ENCODE measurements around the gene MARCO. TPM values are rescaled to one million over a fixed set of nuclear protein-coding genes. Genes with fewer than 3 reads are reported as not detected.

The MARCO gene, protein sequence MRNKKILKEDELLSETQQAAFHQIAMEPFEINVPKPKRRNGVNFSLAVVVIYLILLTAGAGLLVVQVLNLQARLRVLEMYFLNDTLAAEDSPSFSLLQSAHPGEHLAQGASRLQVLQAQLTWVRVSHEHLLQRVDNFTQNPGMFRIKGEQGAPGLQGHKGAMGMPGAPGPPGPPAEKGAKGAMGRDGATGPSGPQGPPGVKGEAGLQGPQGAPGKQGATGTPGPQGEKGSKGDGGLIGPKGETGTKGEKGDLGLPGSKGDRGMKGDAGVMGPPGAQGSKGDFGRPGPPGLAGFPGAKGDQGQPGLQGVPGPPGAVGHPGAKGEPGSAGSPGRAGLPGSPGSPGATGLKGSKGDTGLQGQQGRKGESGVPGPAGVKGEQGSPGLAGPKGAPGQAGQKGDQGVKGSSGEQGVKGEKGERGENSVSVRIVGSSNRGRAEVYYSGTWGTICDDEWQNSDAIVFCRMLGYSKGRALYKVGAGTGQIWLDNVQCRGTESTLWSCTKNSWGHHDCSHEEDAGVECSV
- total RNA-seq (2021; ENCODE audit: unreplicated experiment): 0.26 TPM
- polyA plus RNA-seq (2012; ENCODE audit: insufficient read length): not detected
- not detected for Bru-seq, nascent RNA
- BruChase-seq, experiment 1, labeled RNA remaining after a 2-hour chase: not detected
- BruChase-seq, experiment 2, labeled RNA remaining after a 6-hour chase: not detected
- long read RNA-seq: 0 reads

DNA sequence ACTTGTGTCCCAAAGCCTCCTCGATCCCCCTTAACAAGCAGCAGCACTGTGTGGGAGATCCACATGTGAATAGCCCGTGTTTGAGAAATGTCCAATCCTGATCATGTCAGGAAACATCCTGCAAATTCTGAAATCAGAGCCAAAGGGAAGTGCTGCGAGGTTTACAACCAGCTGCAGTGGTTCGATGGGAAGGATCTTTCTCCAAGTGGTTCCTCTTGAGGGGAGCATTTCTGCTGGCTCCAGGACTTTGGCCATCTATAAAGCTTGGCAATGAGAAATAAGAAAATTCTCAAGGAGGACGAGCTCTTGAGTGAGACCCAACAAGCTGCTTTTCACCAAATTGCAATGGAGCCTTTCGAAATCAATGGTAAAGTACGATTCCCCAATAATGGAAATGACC lies at the start of gene MARCO:
Gene MARCO (plus strand): TSS at position 164 of the 400 bp plus-strand sequence. CDS start 107 bp downstream, at position 271.
- H3K36me3 ChIP-seq (ENCODE audit: control insufficient read depth, insufficient read depth, low read length): no peaks in the 10 kb centered on the region
- CTCF ChIA-PET: no interaction called here
- in situ Hi-C loops (cut with HindIII; ENCODE audit: low pct_unique_long_range_greater_than_20kb, low sequenced_read_pairs) (no loop called here), intact Hi-C loops (cut with micrococcal nuclease; ENCODE audit: unreplicated experiment) (no loop called here)
- no peaks in the 10 kb centered on the region for H3K4me1 ChIP-seq (ENCODE audit: control insufficient read depth, insufficient read depth, low read length)
- no peak within 1 kb of the TSS for H3K4me3 ChIP-seq (ENCODE audit: low read depth in 2 of 2, low read length in 2 of 2)
- H3K9me3 ChIP-seq (ENCODE audit: control insufficient read depth, insufficient read depth, low read depth, low read length): no peaks in the 10 kb centered on the region
- TF ChIP-seq POLR2AphosphoS5 (IDR thresholded peaks at IDR 0.05; ENCODE audit: low read depth, low read length) (no peak), SIN3A (IDR thresholded peaks at IDR 0.05; ENCODE audit: borderline replicate concordance, insufficient read depth, low read depth, low read length) (no peak), TCF7L2 (IDR thresholded peaks at IDR 0.05; ENCODE audit: low read depth, low read length) (no peak)
- TF ChIP-seq, protein P1, sequence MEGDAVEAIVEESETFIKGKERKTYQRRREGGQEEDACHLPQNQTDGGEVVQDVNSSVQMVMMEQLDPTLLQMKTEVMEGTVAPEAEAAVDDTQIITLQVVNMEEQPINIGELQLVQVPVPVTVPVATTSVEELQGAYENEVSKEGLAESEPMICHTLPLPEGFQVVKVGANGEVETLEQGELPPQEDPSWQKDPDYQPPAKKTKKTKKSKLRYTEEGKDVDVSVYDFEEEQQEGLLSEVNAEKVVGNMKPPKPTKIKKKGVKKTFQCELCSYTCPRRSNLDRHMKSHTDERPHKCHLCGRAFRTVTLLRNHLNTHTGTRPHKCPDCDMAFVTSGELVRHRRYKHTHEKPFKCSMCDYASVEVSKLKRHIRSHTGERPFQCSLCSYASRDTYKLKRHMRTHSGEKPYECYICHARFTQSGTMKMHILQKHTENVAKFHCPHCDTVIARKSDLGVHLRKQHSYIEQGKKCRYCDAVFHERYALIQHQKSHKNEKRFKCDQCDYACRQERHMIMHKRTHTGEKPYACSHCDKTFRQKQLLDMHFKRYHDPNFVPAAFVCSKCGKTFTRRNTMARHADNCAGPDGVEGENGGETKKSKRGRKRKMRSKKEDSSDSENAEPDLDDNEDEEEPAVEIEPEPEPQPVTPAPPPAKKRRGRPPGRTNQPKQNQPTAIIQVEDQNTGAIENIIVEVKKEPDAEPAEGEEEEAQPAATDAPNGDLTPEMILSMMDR (IDR thresholded peaks at IDR 0.05): no peak
- TF ChIP-seq, protein P2, sequence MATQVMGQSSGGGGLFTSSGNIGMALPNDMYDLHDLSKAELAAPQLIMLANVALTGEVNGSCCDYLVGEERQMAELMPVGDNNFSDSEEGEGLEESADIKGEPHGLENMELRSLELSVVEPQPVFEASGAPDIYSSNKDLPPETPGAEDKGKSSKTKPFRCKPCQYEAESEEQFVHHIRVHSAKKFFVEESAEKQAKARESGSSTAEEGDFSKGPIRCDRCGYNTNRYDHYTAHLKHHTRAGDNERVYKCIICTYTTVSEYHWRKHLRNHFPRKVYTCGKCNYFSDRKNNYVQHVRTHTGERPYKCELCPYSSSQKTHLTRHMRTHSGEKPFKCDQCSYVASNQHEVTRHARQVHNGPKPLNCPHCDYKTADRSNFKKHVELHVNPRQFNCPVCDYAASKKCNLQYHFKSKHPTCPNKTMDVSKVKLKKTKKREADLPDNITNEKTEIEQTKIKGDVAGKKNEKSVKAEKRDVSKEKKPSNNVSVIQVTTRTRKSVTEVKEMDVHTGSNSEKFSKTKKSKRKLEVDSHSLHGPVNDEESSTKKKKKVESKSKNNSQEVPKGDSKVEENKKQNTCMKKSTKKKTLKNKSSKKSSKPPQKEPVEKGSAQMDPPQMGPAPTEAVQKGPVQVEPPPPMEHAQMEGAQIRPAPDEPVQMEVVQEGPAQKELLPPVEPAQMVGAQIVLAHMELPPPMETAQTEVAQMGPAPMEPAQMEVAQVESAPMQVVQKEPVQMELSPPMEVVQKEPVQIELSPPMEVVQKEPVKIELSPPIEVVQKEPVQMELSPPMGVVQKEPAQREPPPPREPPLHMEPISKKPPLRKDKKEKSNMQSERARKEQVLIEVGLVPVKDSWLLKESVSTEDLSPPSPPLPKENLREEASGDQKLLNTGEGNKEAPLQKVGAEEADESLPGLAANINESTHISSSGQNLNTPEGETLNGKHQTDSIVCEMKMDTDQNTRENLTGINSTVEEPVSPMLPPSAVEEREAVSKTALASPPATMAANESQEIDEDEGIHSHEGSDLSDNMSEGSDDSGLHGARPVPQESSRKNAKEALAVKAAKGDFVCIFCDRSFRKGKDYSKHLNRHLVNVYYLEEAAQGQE (IDR thresholded peaks at IDR 0.05; ENCODE audit: insufficient read depth in 1 of 2, low read depth in 2 of 2, low read length in 1 of 2): no peak
- BruUV-seq (replicated peaks): no TSS peak
- no peak for ATAC-seq
- DNase-seq (ENCODE audit: low read depth, low spot score): no peak
- POLR2A ChIA-PET: no interaction called here
- peaks cover 9% of the 10 kb centered on the region; the same call in 1 of the 2 replicates for H3K27me3 ChIP-seq (ENCODE audit: control insufficient read depth, insufficient read depth, low read length)
- H3K27ac ChIP-seq (ENCODE audit: low read length): no peak within 1 kb of the TSS

DNA sequence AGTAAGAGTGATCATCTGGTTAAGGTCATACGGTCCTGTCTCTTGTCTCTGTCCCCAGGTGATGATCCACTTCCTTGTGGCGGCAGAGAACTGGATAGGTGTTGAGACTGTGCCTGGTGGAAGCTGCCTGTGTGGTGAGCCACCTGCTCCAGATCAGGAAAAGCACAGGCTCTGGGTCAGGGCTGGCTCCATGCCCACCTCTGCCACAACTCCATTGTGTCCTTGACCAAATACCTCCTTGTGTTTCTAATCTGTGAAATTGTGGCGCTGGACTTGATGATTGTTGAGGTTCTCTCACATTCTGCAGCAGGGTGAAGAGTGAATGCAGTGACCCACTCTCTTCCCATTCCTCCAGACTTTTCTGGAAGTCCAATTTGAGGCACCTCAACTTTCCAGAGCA lies 48.9 kb upstream of the MARCO start:
- Histone ChIP-seq H3K27ac (ENCODE audit: low read length) (no peak overlapping the region), H3K27me3 (ENCODE audit: control insufficient read depth, insufficient read depth, low read length) (peaks cover 5% of the 10 kb centered on the region; the same call in 1 of the 2 replicates), H3K9me3 (ENCODE audit: control insufficient read depth, insufficient read depth, low read depth, low read length) (peaks cover 7% of the 10 kb centered on the region; the same call in 1 of the 2 replicates), H3K36me3 (ENCODE audit: control insufficient read depth, insufficient read depth, low read length) (no peaks in the 10 kb centered on the region), H3K4me1 (ENCODE audit: control insufficient read depth, insufficient read depth, low read length) (no peaks in the 10 kb centered on the region), H3K4me3 (ENCODE audit: low read depth in 2 of 2, low read length in 2 of 2) (no peak overlapping the region)
- intact Hi-C loops (cut with micrococcal nuclease; ENCODE audit: unreplicated experiment): no loop called here
- no peak for DNase-seq (ENCODE audit: low read depth, low spot score)
- BruUV-seq (replicated peaks): no TSS peak
- POLR2A ChIA-PET: no interaction called here
- in situ Hi-C loops (cut with HindIII; ENCODE audit: low pct_unique_long_range_greater_than_20kb, low sequenced_read_pairs): no loop called here
- no peak for TF ChIP-seq TCF7L2 (IDR thresholded peaks at IDR 0.05; ENCODE audit: low read depth, low read length)
- TF ChIP-seq, protein P2 (IDR thresholded peaks at IDR 0.05; ENCODE audit: insufficient read depth in 1 of 2, low read depth in 2 of 2, low read length in 1 of 2): no peak
- no peak for TF ChIP-seq POLR2AphosphoS5 (IDR thresholded peaks at IDR 0.05; ENCODE audit: low read depth, low read length)
- TF ChIP-seq, protein P1 (IDR thresholded peaks at IDR 0.05): no peak
- no peak for TF ChIP-seq SIN3A (IDR thresholded peaks at IDR 0.05; ENCODE audit: borderline replicate concordance, insufficient read depth, low read depth, low read length)
- no peak for ATAC-seq
- CTCF ChIA-PET: no interaction called here
